HG02588 (cell line): ENCODE measurements around the gene CD320.
"Not testable (repeated sequence)": the region's sequence is repeated elsewhere in the genome, so short reads cannot be mapped to it uniquely, and the experiment has no call there.

Source experiments
- ATAC-seq: cut with Tn5 transposase; IDR thresholded peaks from one replicate; pipeline ENCODE4 v1.9.1; 2021; ENCODE audit warnings: mild to moderate bottlenecking, moderate library complexity; ENCODE audit not compliant: unreplicated experiment

CD320 gene

GRCh38 chr19:8310342-8311055 is 2.3 kb upstream of the CD320 start:
- no peak for ATAC-seq

- ATAC-seq: no peak
Observed at GRCh38 chr19:8308891-8309291, 733 bp upstream of the CD320 start.

GRCh38 chr19:8307400-8307964 is 676 bp downstream of the CD320 start:
- ATAC-seq: no peak

- ATAC-seq: no peak
Observed at GRCh38 chr19:8306235-8307054, 1.7 kb downstream of the CD320 start.

- ATAC-seq: no peak
Observed at GRCh38 chr19:8305798-8306197, 2.4 kb downstream of the CD320 start.

- no peak for ATAC-seq
Observed at GRCh38 chr19:8304841-8305621, 3.1 kb downstream of the CD320 start.

- no peak for ATAC-seq
Observed at GRCh38 chr19:8302734-8303133, 5.4 kb downstream of the CD320 start.

- no peak for ATAC-seq
Observed at GRCh38 chr19:8302357-8302691, 5.8 kb downstream of the CD320 start.

- ATAC-seq: not testable (repeated sequence)
Observed at GRCh38 chr19:8291337-8291736, 16.8 kb downstream of the CD320 start.

- not testable (repeated sequence) for ATAC-seq
Observed at GRCh38 chr19:8276508-8276907, 31.6 kb downstream of the CD320 start.

GRCh38 chr19:8269724-8270123 is 38.4 kb downstream of the CD320 start:
- ATAC-seq: no peak

- no peak for ATAC-seq
Observed at GRCh38 chr19:8265872-8266271, 42.3 kb downstream of the CD320 start.

- ATAC-seq: not testable (repeated sequence)
Observed at GRCh38 chr19:8264248-8264647, 43.9 kb downstream of the CD320 start.

GRCh38 chr19:8262431-8262830 is 45.7 kb downstream of the CD320 start:
- ATAC-seq: no peak

GRCh38 chr19:8261881-8262280 is 46.3 kb downstream of the CD320 start:
- ATAC-seq: no peak

- ATAC-seq: no peak
Observed at GRCh38 chr19:8261347-8261746, 46.8 kb downstream of the CD320 start.

- no peak for ATAC-seq
Observed at GRCh38 chr19:8259922-8260247, 48.3 kb downstream of the CD320 start.

GRCh38 chr19:8259142-8259921 is 48.8 kb downstream of the CD320 start:
- ATAC-seq: no peak

GRCh38 chr19:8257052-8257443 is 51.1 kb downstream of the CD320 start:
- no peak for ATAC-seq

GRCh38 chr19:8256276-8257051 is 51.7 kb downstream of the CD320 start:
- ATAC-seq: no peak
